Activated CD4-positive, alpha-beta T cell treated with anti-CD3 and anti-CD28 coated beads, Interleukin-2, amount 10 ng/mL, durations not matched to agents 7 days and 5 days (primary cell): ENCODE results near the gene XPR1. TPM values are rescaled to one million over a fixed set of nuclear protein-coding genes. Genes with fewer than 3 reads are reported as not detected.

Source experiments
- CTCF ChIA-PET: fragments of 350-600 bp; sonication (Branson Sonifier 250); formaldehyde crosslinking; loops from one replicate; lab custom pipeline; 2021; ENCODE audit warnings: antibody characterized with exemption; lab: Charles Lee
- POLR2A ChIA-PET: fragments of 350-600 bp; sonication (Branson Sonifier 250); formaldehyde crosslinking; loops from one replicate; lab custom pipeline; 2021; ENCODE audit warnings: antibody characterized with exemption; lab: Charles Lee
- DNase-seq: peaks from one replicate; pipeline ENCODE4 v3.0.0-alpha.2; 2020
- H3K27ac Mint-ChIP-seq: one replicate; pipeline ENCODE4 v1.8.0; 2021; ENCODE audit warnings: mild to moderate bottlenecking, moderate library complexity, mixed read lengths
- H3K27me3 Mint-ChIP-seq: one replicate; pipeline ENCODE4 v1.8.0; 2021; ENCODE audit warnings: mixed read lengths
- H3K36me3 Mint-ChIP-seq: one replicate; pipeline ENCODE4 v1.8.0; 2021; ENCODE audit warnings: low read depth, mixed read lengths
- H3K4me1 Mint-ChIP-seq: one replicate; pipeline ENCODE4 v1.8.0; 2021; ENCODE audit warnings: mixed read lengths
- H3K4me3 Mint-ChIP-seq: one replicate; pipeline ENCODE4 v1.8.0; 2021; ENCODE audit warnings: mild to moderate bottlenecking, moderate library complexity, mixed read lengths
- H3K9me3 Mint-ChIP-seq: one replicate; pipeline ENCODE4 v1.8.0; 2021; ENCODE audit warnings: mixed read lengths
- total RNA-seq, 2 experiments: library from RNA; stranded (reverse); gene quantifications; one replicate each; pipeline ENCODE4 v1.2.3, GENCODE V29; 2021

The XPR1 gene
- total RNA-seq, 2 experiments from 2014 or later: 18.0 to 20.5 TPM

GRCh38 chr1:180925471-180926051 lies 293.7 kb downstream of the XPR1 start:
- no peak overlapping the region for H3K27ac Mint-ChIP-seq
- H3K4me3 Mint-ChIP-seq: no peak overlapping the region
- ChIA-PET CTCF (interaction anchor here (0.6 to 1.6 kb wide), 5 partner anchors 13 to 393 kb away, joined by 3 to 4 read pairs (median 3); no protein-coding TSS in a partner anchor), POLR2A (no interaction called here)
- no peaks in the 10 kb centered on the region for H3K36me3 Mint-ChIP-seq
- H3K27me3 Mint-ChIP-seq: peaks cover 4% of the 10 kb centered on the region
- no peak for DNase-seq
- H3K9me3 Mint-ChIP-seq: no peaks in the 10 kb centered on the region
- no peaks in the 10 kb centered on the region for H3K4me1 Mint-ChIP-seq

DNA sequence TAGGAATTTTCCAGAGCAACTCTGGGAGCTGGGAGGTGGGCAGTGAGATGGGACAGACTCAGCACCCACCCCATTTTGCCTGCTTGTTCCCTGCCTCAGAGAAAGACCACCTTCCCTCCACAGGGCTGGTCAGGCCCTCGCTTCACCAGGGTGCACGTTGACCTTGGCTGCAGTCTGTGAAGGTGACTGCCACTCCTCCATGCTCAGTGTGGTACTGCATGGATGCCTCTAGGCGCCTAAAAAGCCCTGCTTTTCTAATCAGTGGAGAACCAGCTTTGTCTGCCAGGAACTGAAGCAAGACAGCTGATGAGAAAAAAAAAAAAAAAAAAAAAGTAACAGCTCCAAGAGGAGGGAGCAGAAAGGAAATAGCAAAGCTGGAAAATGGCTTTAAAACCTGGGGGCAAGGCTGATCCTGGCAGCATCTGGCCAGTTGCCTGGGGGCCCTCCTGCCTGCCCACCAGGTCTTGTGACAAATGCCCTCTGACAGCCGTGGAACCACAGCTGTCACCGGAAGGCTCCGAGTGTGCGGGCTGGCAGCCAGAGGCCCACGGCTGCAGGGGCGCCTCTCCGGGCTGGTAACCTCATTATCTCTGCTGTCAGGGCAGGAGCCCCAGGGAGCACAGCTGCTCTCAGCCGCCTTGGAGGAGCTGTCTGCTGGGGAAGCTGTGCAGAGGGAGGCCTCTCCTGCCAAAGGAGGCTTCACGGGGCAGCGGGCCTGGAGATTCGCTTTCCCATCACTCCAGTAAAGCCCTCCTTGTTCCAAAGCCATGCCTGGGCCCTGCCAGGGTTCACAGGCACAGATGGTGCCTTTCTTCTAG lies 294.6 kb downstream of the XPR1 start:
- H3K4me1 Mint-ChIP-seq: no peaks in the 10 kb centered on the region

GRCh38 chr1:180927348-180927747 lies 295.5 kb downstream of the XPR1 start:
- POLR2A ChIA-PET: no interaction called here

More for the DNA sequence above, 294.6 kb downstream of the XPR1 start:
- H3K9me3 Mint-ChIP-seq: no peaks in the 10 kb centered on the region
- no peak overlapping the region for H3K4me3 Mint-ChIP-seq
- H3K27me3 Mint-ChIP-seq: peaks cover 4% of the 10 kb centered on the region
- DNase-seq: no peak
- H3K36me3 Mint-ChIP-seq: no peaks in the 10 kb centered on the region
- POLR2A ChIA-PET: no interaction called here
- H3K27ac Mint-ChIP-seq: no peak overlapping the region
- CTCF ChIA-PET: interaction anchor here (0.6 to 1.6 kb wide), 4 partner anchors 12 to 680 kb away, joined by 3 to 4 read pairs (median 4); no protein-coding TSS in a partner anchor

DNA sequence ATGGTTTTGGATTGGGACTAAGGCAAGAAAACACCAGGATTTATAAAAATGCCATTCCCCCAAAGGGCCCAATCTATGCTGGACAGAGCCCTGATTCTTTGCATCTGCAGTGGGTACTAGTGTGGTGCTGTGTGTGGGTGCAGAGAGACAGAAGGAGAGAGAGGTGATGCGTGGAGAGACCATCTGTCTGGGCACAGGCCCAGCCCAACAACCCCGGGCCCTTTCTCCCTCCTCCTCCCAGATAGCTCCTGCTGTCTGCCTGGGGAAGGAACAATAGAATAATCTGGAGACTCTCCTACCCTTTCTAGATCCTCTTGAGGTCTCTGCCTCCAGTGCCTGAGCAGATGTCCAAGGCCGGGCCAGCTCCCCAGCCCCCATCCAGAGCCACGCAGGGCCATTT lies 296.0 kb downstream of the XPR1 start:
- no peaks in the 10 kb centered on the region for H3K4me1 Mint-ChIP-seq
- H3K9me3 Mint-ChIP-seq: no peaks in the 10 kb centered on the region
- H3K36me3 Mint-ChIP-seq: no peaks in the 10 kb centered on the region
- H3K27me3 Mint-ChIP-seq: peaks cover 4% of the 10 kb centered on the region
- ChIA-PET POLR2A (no interaction called here), CTCF (no interaction called here)
- no peak overlapping the region for H3K27ac Mint-ChIP-seq
- H3K4me3 Mint-ChIP-seq: no peak overlapping the region
- no peak for DNase-seq

More at GRCh38 chr1:180927348-180927747, 295.5 kb downstream of the XPR1 start:
- DNase-seq: no peak
- Mint-ChIP-seq H3K4me3 (no peak overlapping the region), H3K27ac (no peak overlapping the region), H3K36me3 (no peaks in the 10 kb centered on the region), H3K9me3 (no peaks in the 10 kb centered on the region), H3K4me1 (no peaks in the 10 kb centered on the region), H3K27me3 (peaks cover 4% of the 10 kb centered on the region)
- CTCF ChIA-PET: no interaction called here

- Mint-ChIP-seq H3K4me1 (no peaks in the 10 kb centered on the region), H3K36me3 (no peaks in the 10 kb centered on the region), H3K27ac (no peak overlapping the region), H3K4me3 (no peak overlapping the region), H3K9me3 (no peaks in the 10 kb centered on the region), H3K27me3 (peaks cover 4% of the 10 kb centered on the region)
- CTCF ChIA-PET: no interaction called here
- POLR2A ChIA-PET: no interaction called here
- no peak for DNase-seq
Observed at GRCh38 chr1:180928331-180929230, 296.8 kb downstream of the XPR1 start.

DNA sequence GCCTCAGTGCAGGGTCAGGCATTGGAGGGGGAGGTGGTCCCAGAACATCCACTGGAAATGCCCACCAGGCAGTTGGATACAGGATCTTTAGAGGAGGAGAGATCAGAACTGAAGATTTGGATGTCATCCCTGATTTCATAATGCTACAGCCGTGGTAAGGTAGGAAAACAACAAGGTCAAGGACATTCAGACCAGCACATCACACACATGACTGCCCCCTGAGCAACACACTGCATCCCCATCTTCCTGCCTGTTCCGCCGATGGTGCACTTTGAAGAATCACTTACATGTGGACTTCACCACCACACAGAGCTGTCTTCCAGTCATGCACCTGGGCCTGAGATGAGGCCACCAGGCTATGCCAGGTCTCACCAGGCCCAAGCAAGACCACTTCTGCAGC lies 297.6 kb downstream of the XPR1 start:
- no peak for DNase-seq
- peaks cover under 1% of the 10 kb centered on the region for H3K4me1 Mint-ChIP-seq
- no peak overlapping the region for H3K27ac Mint-ChIP-seq
- peaks cover 2% of the 10 kb centered on the region for H3K27me3 Mint-ChIP-seq
- no peak overlapping the region for H3K4me3 Mint-ChIP-seq
- ChIA-PET CTCF (no interaction called here), POLR2A (no interaction called here)
- H3K9me3 Mint-ChIP-seq: no peaks in the 10 kb centered on the region
- no peaks in the 10 kb centered on the region for H3K36me3 Mint-ChIP-seq

DNA sequence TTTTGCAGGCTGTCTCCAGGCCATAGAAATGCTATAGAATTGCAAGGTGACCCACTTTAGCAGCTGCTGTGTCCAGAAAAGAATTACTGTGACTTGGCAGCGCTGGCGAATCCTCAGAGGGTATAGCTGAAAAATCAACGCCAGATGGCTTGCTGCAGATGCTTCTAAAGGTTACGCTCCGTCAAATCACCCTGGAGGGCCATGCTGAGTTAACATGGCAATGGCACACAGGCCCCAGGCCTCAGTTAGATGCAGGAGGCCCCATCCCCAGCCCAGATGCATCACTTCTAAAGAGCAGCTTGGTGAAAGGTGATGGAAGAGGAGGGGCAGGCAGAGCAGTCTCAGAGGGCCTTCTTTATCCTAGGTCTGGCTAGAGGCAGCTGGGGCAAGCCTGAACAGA lies 298.9 kb downstream of the XPR1 start:
- peaks cover 4% of the 10 kb centered on the region for H3K4me1 Mint-ChIP-seq
- H3K4me3 Mint-ChIP-seq: no peak overlapping the region
- no peak for DNase-seq
- H3K27me3 Mint-ChIP-seq: no peaks in the 10 kb centered on the region
- POLR2A ChIA-PET: no interaction called here
- no peaks in the 10 kb centered on the region for H3K9me3 Mint-ChIP-seq
- CTCF ChIA-PET: interaction anchor here (0.6 to 1.2 kb wide), 3 partner anchors 16 to 1129 kb away, joined by 3 to 4 read pairs (median 3); no protein-coding TSS in a partner anchor
- H3K27ac Mint-ChIP-seq: no peak overlapping the region
- no peaks in the 10 kb centered on the region for H3K36me3 Mint-ChIP-seq

DNA sequence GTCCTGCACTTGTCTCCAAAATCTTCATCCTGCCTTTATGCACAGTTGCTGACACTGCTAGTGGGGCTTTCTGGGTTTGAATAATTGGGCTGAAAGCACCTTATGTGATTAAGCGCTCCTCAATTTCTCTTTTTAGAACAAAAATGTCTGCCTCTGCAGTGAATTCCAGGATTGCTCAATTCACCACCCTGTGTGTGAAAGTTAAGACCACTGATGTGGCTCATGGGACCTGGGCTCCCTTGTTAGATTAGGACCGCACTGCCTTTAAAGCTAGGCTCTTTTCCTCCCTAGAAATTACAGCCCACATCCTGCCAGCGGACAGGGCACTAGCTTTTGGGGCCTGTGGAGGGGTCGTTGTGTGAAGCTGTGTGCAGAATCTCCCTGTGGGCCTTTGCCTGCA lies 299.7 kb downstream of the XPR1 start:
- ChIA-PET CTCF (interaction anchor here (0.6 to 1.2 kb wide), 4 partner anchors 17 to 455 kb away, joined by 3 to 4 read pairs (median 3); no protein-coding TSS in a partner anchor), POLR2A (no interaction called here)
- no peaks in the 10 kb centered on the region for H3K9me3 Mint-ChIP-seq

DNA sequence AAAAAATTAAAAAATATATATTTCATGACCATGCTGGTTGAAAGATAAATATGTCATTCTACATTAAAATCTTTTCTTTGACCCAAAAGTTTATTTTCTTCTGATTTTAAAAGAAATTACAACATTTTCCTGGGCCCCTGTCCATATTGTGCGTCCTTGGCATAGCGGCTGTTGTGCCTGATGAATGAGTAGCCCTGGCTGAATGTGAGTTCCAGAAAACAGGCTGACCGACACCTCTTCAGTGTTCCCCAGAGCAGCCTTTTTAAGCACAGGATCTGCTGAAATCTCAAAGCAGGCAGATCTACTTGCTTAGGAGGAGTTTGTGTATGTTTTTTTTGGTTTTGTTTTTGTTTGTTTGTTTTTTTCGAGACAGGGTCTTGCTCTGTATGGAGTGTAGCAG lies 300.6 kb downstream of the XPR1 start:
- H3K27me3 Mint-ChIP-seq: no peaks in the 10 kb centered on the region
- H3K9me3 Mint-ChIP-seq: no peaks in the 10 kb centered on the region
- no peaks in the 10 kb centered on the region for H3K36me3 Mint-ChIP-seq
- POLR2A ChIA-PET: no interaction called here
- H3K4me1 Mint-ChIP-seq: peaks cover 4% of the 10 kb centered on the region
- DNase-seq: no peak
- CTCF ChIA-PET: interaction anchor here (0.6 kb wide), 1 partner anchor 72 kb away, joined by 3 read pairs; no protein-coding TSS in a partner anchor
- no peak overlapping the region for H3K27ac Mint-ChIP-seq
- H3K4me3 Mint-ChIP-seq: no peak overlapping the region

More for the DNA sequence above, 299.7 kb downstream of the XPR1 start:
- Mint-ChIP-seq H3K27ac (no peak overlapping the region), H3K27me3 (no peaks in the 10 kb centered on the region), H3K4me3 (no peak overlapping the region), H3K4me1 (peaks cover 4% of the 10 kb centered on the region), H3K36me3 (no peaks in the 10 kb centered on the region)
- DNase-seq: no peak

- ChIA-PET CTCF (no interaction called here), POLR2A (no interaction called here)
- no peak overlapping the region for H3K4me3 Mint-ChIP-seq
- no peaks in the 10 kb centered on the region for H3K9me3 Mint-ChIP-seq
- H3K27me3 Mint-ChIP-seq: no peaks in the 10 kb centered on the region
- H3K36me3 Mint-ChIP-seq: no peaks in the 10 kb centered on the region
- DNase-seq: no peak
- H3K27ac Mint-ChIP-seq: no peak overlapping the region
- H3K4me1 Mint-ChIP-seq: peaks cover 4% of the 10 kb centered on the region
Observed at GRCh38 chr1:180933141-180933540, 301.3 kb downstream of the XPR1 start.

GRCh38 chr1:180934563-180934962 lies 302.7 kb downstream of the XPR1 start:
- peaks cover 2% of the 10 kb centered on the region for H3K27me3 Mint-ChIP-seq
- peaks cover 5% of the 10 kb centered on the region for H3K4me1 Mint-ChIP-seq
- H3K9me3 Mint-ChIP-seq: no peaks in the 10 kb centered on the region
- H3K4me3 Mint-ChIP-seq: no peak overlapping the region
- H3K27ac Mint-ChIP-seq: peak overlapping the region; percentile 10
- no peak for DNase-seq
- ChIA-PET POLR2A (no interaction called here), CTCF (no interaction called here)
- H3K36me3 Mint-ChIP-seq: no peaks in the 10 kb centered on the region

GRCh38 chr1:180935326-180936109 lies 303.7 kb downstream of the XPR1 start:
- Mint-ChIP-seq H3K27ac (no peak overlapping the region), H3K36me3 (no peaks in the 10 kb centered on the region), H3K27me3 (peaks cover 7% of the 10 kb centered on the region), H3K4me3 (no peak overlapping the region), H3K9me3 (no peaks in the 10 kb centered on the region), H3K4me1 (peaks cover 6% of the 10 kb centered on the region)
- ChIA-PET POLR2A (no interaction called here), CTCF (interaction anchor here (0.9 kb wide), 1 partner anchor 187 kb away, joined by 3 read pairs; no protein-coding TSS in a partner anchor)
- no peak for DNase-seq
